ENCODE measurements around the gene PLA2G12A. TPM values are rescaled to one million over a fixed set of nuclear protein-coding genes. Genes with fewer than 3 reads are reported as not detected.

PLA2G12A gene
- polyA plus RNA-seq, 2 of the 4 experiments (the other 2 are of a cell fraction) = 9.8 to 39.3 TPM

Small RNA genes within 50 kb of the gene (small RNA-seq; reads per million reads assigned to genes)
- gene HIGD1AP14 = 0 to 0.04 (median 0) reads per million in 6 experiments

Other genes with a start within 250 kb of the PLA2G12A start
- 18.0 and 21.9 TPM in 2 replicates for gene MCUB, start 169.8 kb downstream of the PLA2G12A start, polyA plus RNA-seq (2011; rRNA removed)
- 14.3 to 15.2 TPM (median 14.6 TPM) in 3 replicates for gene MCUB, start 169.8 kb downstream of the PLA2G12A start, polyA plus RNA-seq (2017; fragmentation: RNase III; extraction: RNeasy Plus Mini Kit Qiagen cat#74134 plus additional on column Dnase treatment)
- gene CASP6, start 26.6 kb downstream of the PLA2G12A start, polyA plus RNA-seq (2011; rRNA removed) = 32.6 and 39.2 TPM in 2 replicates
- gene CASP6, start 26.6 kb downstream of the PLA2G12A start, polyA plus RNA-seq (2017; fragmentation: RNase III; extraction: RNeasy Plus Mini Kit Qiagen cat#74134 plus additional on column Dnase treatment) = 19.2 to 21.2 TPM (median 19.8 TPM) in 3 replicates
- gene CFI, start 71.9 kb upstream of the PLA2G12A start, polyA plus RNA-seq (2011; rRNA removed) = 2.2 and 2.8 TPM in 2 replicates
- 0.76 to 2.6 TPM (median 2.2 TPM) in 3 replicates for gene CFI, start 71.9 kb upstream of the PLA2G12A start, polyA plus RNA-seq (2017; fragmentation: RNase III; extraction: RNeasy Plus Mini Kit Qiagen cat#74134 plus additional on column Dnase treatment)
- gene GAR1, start 85.7 kb upstream of the PLA2G12A start, polyA plus RNA-seq (2011; rRNA removed) = 31.6 and 44.1 TPM in 2 replicates
- gene GAR1, start 85.7 kb upstream of the PLA2G12A start, polyA plus RNA-seq (2017; fragmentation: RNase III; extraction: RNeasy Plus Mini Kit Qiagen cat#74134 plus additional on column Dnase treatment) = 69.6 to 81.4 TPM (median 73.1 TPM) in 3 replicates
- gene RRH, start 97.9 kb upstream of the PLA2G12A start, polyA plus RNA-seq (2011; rRNA removed) = 0.10 and 0.16 TPM in 2 replicates
- 0.10 to 0.18 TPM (median 0.12 TPM) in 3 replicates for gene RRH, start 97.9 kb upstream of the PLA2G12A start, polyA plus RNA-seq (2017; fragmentation: RNase III; extraction: RNeasy Plus Mini Kit Qiagen cat#74134 plus additional on column Dnase treatment)
- gene LRIT3, start 118.0 kb upstream of the PLA2G12A start, polyA plus RNA-seq (2011; rRNA removed) = 0.04 and 0.06 TPM in 2 replicates
- 0.04 to 0.08 TPM (median 0.06 TPM) in 3 replicates for gene LRIT3, start 118.0 kb upstream of the PLA2G12A start, polyA plus RNA-seq (2017; fragmentation: RNase III; extraction: RNeasy Plus Mini Kit Qiagen cat#74134 plus additional on column Dnase treatment)
- 0.98 and 1.1 TPM in 2 replicates for gene EGF, start 182.8 kb upstream of the PLA2G12A start, polyA plus RNA-seq (2011; rRNA removed)
- gene EGF, start 182.8 kb upstream of the PLA2G12A start, polyA plus RNA-seq (2017; fragmentation: RNase III; extraction: RNeasy Plus Mini Kit Qiagen cat#74134 plus additional on column Dnase treatment) = 0.54 to 0.59 TPM (median 0.58 TPM) in 3 replicates

All from A549 (cell line).